IgD-negative memory B cell (primary cell): Measurements from ENCODE around the gene PBX1. TPM values are rescaled to one million over a fixed set of nuclear protein-coding genes. Genes with fewer than 3 reads are reported as not detected.

Experiments
- H3K27ac Mint-ChIP-seq, 3 donors: one replicate each; pipeline ENCODE4 v1.8.0; 2020 to 2022; ENCODE audit warnings: mild to moderate bottlenecking in 3 of 3, mixed read lengths in 3 of 3, moderate library complexity in 1 of 3
- H3K27me3 Mint-ChIP-seq: one replicate; pipeline ENCODE4 v1.8.0; 2021; ENCODE audit warnings: mixed read lengths
- H3K36me3 Mint-ChIP-seq: one replicate; pipeline ENCODE4 v1.8.0; 2020; ENCODE audit warnings: mild to moderate bottlenecking, mixed read lengths
- H3K4me1 Mint-ChIP-seq, 3 donors: one replicate each; pipeline ENCODE4 v1.8.0; 2020 to 2022; ENCODE audit warnings: mixed read lengths in 3 of 3, mild to moderate bottlenecking in 1 of 3
- H3K4me3 Mint-ChIP-seq, 4 donors: one replicate each; pipeline ENCODE4 v1.8.0; 2020 to 2022; ENCODE audit warnings: mild to moderate bottlenecking in 4 of 4, mixed read lengths in 4 of 4, moderate library complexity in 3 of 4
- H3K9me3 Mint-ChIP-seq, 3 donors: one replicate each; pipeline ENCODE4 v1.8.0; 2020 to 2021; ENCODE audit warnings: mixed read lengths in 3 of 3, mild to moderate bottlenecking in 1 of 3
- polyA plus RNA-seq: library from polyadenylated mRNA; unstranded; fragments of 300-500 nt; fragmentation: Illumina TruSeq; gene quantifications from one replicate; pipeline ENCODE4 v1.2.3, GENCODE V29; 2021

The PBX1 gene
- polyA plus RNA-seq, 1 donor from 2014 or later, result 0.34 TPM

GRCh38 chr1:164683235-164683634 is 124.3 kb downstream of the PBX1 start:
- Mint-ChIP-seq H3K9me3 (no peaks in the 10 kb centered on the region), H3K27ac (no peak overlapping the region), H3K27me3 (no peaks in the 10 kb centered on the region), H3K36me3 (no peaks in the 10 kb centered on the region), H3K4me3 (no peak overlapping the region), H3K4me1 (no peaks in the 10 kb centered on the region)

DNA sequence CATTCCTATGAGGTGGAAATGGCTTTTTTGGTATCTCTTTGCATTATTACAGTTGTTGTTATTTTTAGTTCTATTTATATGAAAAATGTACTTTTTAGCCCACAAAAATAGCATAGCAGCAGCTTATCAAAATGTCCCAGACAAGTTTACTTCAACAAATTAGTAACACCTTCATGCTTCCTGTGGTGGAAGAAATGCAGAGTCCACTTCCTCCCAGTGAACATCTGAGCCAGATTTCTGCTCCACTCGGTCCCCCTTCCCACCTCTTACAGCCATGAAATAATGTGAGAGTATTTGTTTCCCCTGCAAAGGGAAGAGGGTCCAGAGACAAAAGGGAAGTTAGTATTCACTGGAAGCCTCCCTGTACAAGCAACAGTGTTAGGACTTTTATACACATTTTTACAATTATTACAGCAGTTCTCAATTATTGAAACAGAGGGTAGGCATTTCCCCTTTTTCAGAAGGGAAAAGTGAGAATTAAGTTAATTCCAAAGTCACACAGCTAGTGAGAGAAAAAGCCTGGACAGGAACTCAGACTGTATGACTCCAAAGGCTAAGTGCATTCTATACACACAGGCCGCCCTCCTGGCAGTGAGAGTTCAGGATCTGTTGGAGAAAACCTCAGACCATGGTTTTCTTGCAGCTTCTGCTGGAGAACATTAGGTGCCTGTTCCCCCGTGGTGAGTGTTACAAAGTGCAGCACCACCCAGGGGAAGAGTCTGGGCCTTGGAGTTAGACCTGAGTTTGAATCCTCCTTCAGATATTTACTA is 126.5 kb downstream of the PBX1 start:
- H3K27ac Mint-ChIP-seq, result no peak overlapping the region
- H3K4me3 Mint-ChIP-seq, result no peak overlapping the region
- no peaks in the 10 kb centered on the region for H3K27me3 Mint-ChIP-seq
- H3K36me3 Mint-ChIP-seq, result no peaks in the 10 kb centered on the region
- H3K4me1 Mint-ChIP-seq, result no peaks in the 10 kb centered on the region
- H3K9me3 Mint-ChIP-seq, result no peaks in the 10 kb centered on the region

DNA sequence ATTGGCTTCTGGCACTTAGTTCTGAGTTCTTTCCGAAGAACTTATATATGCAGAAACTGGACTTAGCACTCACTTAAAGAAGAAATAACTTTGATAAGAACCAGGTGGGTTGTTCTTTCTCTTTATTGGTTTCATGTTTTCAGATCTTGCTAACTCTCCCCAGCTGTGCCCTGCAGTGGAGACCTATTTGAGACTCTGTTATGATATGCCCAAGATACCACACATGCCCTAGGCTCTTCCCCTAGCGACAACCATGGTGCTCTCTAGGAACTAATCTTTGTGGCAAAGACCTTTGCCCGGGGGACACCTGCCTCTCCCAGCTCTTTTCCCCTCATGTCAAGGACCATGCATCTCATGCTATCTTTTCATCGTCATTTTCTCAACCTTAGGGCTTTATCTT is 128.8 kb downstream of the PBX1 start:
- Mint-ChIP-seq H3K36me3 (no peaks in the 10 kb centered on the region), H3K4me1 (no peaks in the 10 kb centered on the region), H3K27ac (no peak overlapping the region), H3K4me3 (no peak overlapping the region), H3K27me3 (no peaks in the 10 kb centered on the region), H3K9me3 (no peaks in the 10 kb centered on the region)

DNA sequence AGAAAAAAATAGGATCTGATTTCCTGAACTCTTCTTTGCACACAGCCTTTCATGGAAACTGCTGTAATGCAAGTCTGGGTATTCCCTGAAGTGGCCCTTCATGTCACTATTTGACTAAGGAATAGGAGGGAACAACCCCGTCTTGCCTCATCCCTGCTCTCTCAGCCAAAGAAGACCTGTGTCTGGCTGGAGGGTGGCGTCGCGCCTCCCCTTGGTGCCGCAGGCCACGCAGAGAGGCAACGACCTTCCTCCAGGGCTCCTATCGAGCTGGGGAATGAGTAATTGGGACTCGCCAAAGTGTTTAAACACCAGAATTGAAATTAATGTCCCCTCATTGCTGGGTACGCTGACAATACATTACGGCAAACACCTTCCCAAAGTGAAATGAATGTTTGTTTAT is 129.8 kb downstream of the PBX1 start:
- Mint-ChIP-seq H3K4me1 (no peaks in the 10 kb centered on the region), H3K27me3 (no peaks in the 10 kb centered on the region), H3K4me3 (no peak overlapping the region), H3K9me3 (no peaks in the 10 kb centered on the region), H3K36me3 (no peaks in the 10 kb centered on the region), H3K27ac (no peak overlapping the region)

DNA sequence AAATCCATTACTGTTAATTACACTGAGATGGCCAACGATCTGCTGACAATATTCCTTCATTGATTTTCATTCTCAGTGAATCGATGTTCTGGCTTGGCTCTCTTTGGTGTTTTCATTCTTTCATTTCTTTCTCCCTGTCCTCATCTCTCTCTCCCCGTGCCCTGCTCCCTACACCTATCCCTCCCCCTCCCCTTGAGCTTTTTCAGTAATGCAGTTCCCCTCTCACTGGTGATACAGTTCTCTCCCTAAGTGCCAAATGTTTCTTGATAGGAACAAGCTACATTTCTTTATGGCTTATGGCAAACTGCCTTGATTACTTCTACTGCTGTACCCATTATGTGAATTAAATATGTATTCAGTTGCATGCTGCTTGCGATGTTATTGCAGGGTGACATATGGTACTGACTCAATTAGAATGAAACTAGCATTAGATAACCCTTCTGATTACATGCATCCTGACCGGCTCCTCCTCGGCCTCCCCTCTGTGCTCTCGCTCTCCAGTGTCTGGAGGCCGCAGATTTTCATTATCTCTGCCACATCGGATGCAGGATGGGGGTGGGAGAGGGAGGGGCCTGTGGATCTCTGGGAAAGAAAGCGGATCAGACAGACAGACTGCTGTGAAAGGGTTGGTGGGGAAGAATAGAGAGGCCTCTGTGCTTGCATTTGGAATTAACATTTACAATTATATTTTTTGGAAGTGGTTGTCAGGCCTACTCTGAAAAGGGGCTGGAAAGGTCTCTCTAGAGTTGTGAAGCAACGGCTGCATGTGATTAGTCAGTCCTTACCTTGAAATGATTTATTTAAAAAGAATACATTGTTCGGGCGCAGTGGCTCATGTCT is 130.9 kb downstream of the PBX1 start:
- H3K27ac Mint-ChIP-seq, result no peak overlapping the region
- H3K9me3 Mint-ChIP-seq, result no peaks in the 10 kb centered on the region
- no peaks in the 10 kb centered on the region for H3K4me1 Mint-ChIP-seq
- H3K36me3 Mint-ChIP-seq, result no peaks in the 10 kb centered on the region
- H3K4me3 Mint-ChIP-seq, result no peak overlapping the region
- H3K27me3 Mint-ChIP-seq, result no peaks in the 10 kb centered on the region

DNA sequence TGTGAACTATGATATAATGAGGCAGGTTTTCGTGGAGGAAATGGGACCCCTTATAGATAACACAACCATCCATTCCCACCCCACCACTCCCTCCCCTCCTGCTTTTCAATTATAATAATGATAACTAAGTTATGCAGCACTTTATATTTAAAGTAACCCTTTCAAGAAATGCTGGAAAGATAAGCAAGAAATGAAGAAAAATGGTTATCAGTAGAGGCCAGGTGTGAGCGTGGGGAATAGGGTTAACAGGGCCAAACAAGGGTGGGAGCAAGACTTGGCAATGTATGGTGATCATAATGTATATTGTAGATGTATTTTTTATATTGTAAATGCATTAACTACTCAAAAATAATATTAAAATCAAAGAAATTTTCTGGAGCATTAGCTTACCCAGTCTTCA is 133.4 kb downstream of the PBX1 start:
- no peak overlapping the region for H3K27ac Mint-ChIP-seq
- no peaks in the 10 kb centered on the region for H3K9me3 Mint-ChIP-seq
- H3K36me3 Mint-ChIP-seq, result no peaks in the 10 kb centered on the region
- no peaks in the 10 kb centered on the region for H3K4me1 Mint-ChIP-seq
- no peaks in the 10 kb centered on the region for H3K27me3 Mint-ChIP-seq
- H3K4me3 Mint-ChIP-seq, result no peak overlapping the region

- Mint-ChIP-seq H3K36me3 (no peaks in the 10 kb centered on the region), H3K9me3 (no peaks in the 10 kb centered on the region), H3K4me3 (no peak overlapping the region), H3K4me1 (no peaks in the 10 kb centered on the region), H3K27me3 (no peaks in the 10 kb centered on the region), H3K27ac (no peak overlapping the region)
These were observed 134.8 kb downstream of the PBX1 start for GRCh38 chr1:164693564-164694359.

DNA sequence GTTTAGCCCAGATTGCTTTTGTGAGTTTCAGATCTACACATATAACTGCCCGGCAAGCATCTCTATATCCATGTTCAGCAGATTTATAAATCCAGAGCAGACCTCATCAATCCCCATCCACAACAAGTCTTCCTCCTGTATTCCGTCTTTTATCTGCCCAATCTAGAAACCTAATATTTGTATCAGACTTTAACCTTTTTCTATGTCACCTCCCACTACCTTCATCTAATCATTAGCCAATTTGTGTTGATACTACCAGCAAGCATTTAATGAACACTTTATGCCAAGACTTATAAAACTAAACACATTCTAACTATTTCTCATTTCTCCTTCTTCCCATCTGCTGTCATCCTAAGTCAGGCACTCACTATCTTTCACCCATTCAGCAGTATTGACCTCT is 135.5 kb downstream of the PBX1 start:
- H3K9me3 Mint-ChIP-seq, result no peaks in the 10 kb centered on the region
- H3K27ac Mint-ChIP-seq, result no peak overlapping the region
- no peaks in the 10 kb centered on the region for H3K4me1 Mint-ChIP-seq
- H3K36me3 Mint-ChIP-seq, result no peaks in the 10 kb centered on the region
- H3K4me3 Mint-ChIP-seq, result no peak overlapping the region
- H3K27me3 Mint-ChIP-seq, result no peaks in the 10 kb centered on the region

DNA sequence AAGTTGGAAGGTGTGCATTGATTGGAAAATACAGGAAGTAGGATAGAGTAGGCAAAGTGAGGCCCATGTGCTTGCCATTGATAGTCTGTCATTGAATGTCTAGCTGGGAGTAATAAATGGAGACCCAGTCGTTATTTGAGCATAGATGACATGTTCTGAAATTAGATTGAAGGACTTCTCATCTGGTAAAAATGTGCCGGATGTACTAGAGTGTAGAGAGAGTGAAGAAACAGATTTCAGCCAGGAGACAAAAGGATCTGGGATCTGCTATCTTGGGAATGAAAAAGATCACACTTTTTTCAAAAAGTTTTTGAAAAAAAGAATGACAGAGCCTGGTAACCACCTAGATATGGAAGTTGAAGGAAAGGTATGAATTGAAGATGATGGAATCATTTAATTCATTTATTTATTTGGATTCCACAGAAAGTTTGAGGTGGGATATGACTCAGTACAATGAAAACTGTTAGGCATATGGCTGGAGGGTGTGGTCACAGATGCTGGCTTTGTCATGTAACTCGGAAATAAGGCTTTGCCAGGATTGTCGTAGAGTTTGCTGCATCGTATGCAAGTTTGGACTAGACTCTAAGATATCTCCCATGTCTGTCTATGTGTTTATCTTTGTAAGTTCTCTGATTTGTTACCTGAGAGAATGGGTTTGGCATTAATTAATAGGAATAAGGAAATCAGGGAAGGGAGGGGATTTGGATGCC is 137.1 kb downstream of the PBX1 start:
- no peak overlapping the region for H3K4me3 Mint-ChIP-seq
- H3K27ac Mint-ChIP-seq, result no peak overlapping the region
- no peaks in the 10 kb centered on the region for H3K27me3 Mint-ChIP-seq
- H3K36me3 Mint-ChIP-seq, result no peaks in the 10 kb centered on the region
- no peaks in the 10 kb centered on the region for H3K9me3 Mint-ChIP-seq
- no peaks in the 10 kb centered on the region for H3K4me1 Mint-ChIP-seq

DNA sequence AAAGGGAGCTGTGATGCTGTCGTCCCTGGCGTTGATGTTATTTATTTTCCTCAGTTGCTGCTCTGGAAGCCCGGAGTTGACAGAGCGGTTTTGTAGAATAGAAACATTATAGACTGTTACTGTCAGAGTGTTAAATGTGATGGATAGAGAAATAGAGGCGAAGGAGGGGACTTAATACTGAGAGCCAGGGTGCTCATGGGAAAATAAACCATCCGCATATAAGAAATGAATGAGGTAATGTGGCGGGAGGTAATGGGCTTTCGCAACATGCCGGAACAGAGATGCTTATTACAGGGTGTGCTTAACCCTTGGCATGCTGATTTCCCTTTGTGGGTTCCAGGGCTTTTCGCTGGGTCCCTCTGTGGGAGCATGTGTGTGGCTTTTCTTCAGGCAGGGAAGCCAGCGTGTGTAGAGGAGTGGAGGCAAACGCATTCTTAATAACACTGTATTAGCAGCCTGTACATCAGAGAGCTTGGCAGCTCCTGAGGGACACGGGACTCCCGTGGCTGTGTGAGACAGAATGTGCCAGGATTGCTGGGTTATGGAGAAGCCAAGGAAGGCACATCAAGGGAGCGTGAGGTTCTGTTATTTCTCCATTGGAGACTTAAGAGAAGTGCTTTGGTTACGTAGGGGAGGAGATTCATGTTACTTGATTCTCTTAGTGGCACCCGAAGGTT is 141.0 kb downstream of the PBX1 start:
- Mint-ChIP-seq H3K9me3 (no peaks in the 10 kb centered on the region), H3K36me3 (no peaks in the 10 kb centered on the region), H3K4me1 (no peaks in the 10 kb centered on the region), H3K27ac (no peak overlapping the region), H3K4me3 (no peak overlapping the region), H3K27me3 (peaks cover 1% of the 10 kb centered on the region)

- no peak overlapping the region for H3K27ac Mint-ChIP-seq
- no peak overlapping the region for H3K4me3 Mint-ChIP-seq
- H3K9me3 Mint-ChIP-seq, result no peaks in the 10 kb centered on the region
- no peaks in the 10 kb centered on the region for H3K36me3 Mint-ChIP-seq
- no peaks in the 10 kb centered on the region for H3K4me1 Mint-ChIP-seq
- peaks cover 1% of the 10 kb centered on the region for H3K27me3 Mint-ChIP-seq
These were observed 141.7 kb downstream of the PBX1 start for GRCh38 chr1:164700683-164701082.

DNA sequence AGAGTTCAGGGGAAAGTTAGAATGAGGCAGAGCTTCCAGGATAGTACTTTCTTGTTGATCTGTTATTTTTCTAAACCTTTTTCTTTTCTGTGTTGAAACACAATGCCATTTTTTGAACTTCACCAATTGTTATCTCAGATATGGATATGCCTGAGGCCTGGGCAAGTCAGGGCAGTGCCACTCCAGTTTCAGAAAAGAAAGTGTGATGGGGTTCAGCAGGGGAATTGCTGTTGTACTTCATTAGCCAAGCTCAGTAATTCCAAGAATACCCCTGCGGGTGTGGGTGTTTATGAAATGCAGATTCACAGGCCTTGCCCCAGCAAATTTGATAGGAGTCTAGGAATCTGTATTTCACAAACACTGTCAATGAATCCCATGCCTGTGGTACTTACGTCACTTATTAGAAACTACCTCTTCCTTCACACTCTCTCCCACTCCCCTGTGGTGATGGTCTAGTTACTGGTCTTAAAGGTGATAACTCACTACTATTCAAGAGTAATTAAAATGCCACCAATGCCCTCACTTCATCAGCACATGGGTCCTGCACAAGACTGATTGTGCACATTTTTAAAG is 142.3 kb downstream of the PBX1 start:
- Mint-ChIP-seq H3K4me1 (no peaks in the 10 kb centered on the region), H3K9me3 (no peaks in the 10 kb centered on the region), H3K36me3 (no peaks in the 10 kb centered on the region), H3K27ac (no peak overlapping the region), H3K4me3 (no peak overlapping the region), H3K27me3 (peaks cover 1% of the 10 kb centered on the region)

GRCh38 chr1:164702216-164702615 is 143.2 kb downstream of the PBX1 start:
- Mint-ChIP-seq H3K9me3 (no peaks in the 10 kb centered on the region), H3K27ac (no peak overlapping the region), H3K4me3 (no peak overlapping the region), H3K27me3 (peaks cover 6% of the 10 kb centered on the region), H3K36me3 (no peaks in the 10 kb centered on the region), H3K4me1 (no peaks in the 10 kb centered on the region)

DNA sequence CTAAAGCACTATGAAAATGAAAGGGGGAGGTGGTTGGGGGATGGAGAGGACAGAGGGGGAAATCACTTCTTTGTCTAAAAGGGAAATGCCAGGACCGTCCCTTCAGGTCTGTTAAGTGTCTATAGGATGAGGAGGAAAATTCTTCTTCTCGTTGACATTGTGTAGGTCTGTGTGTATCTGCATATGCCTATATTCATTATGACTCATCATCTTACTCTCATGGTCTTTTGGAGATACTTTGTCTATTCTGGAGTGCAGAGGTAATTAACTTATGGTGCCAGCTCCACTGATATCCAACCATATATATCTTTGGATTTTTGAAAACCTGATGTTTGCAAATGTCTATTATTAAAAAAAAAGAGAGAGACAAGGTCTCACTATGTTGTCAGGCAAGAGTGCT is 143.7 kb downstream of the PBX1 start:
- peaks cover 6% of the 10 kb centered on the region for H3K27me3 Mint-ChIP-seq
- no peaks in the 10 kb centered on the region for H3K36me3 Mint-ChIP-seq
- H3K4me3 Mint-ChIP-seq, result no peak overlapping the region
- no peaks in the 10 kb centered on the region for H3K9me3 Mint-ChIP-seq
- H3K27ac Mint-ChIP-seq, result no peak overlapping the region
- H3K4me1 Mint-ChIP-seq, result no peaks in the 10 kb centered on the region
